GM04504 (cell line): ENCODE data around the gene EPM2A.

ENCODE experiments used
- DNase-seq: peaks from one replicate; pipeline ENCODE4 v3.0.0-alpha.2; 2012; ENCODE audit warnings: low read depth

Gene EPM2A

GRCh38 chr6:145602726-145603326 lies 132.5 kb downstream of the EPM2A start:
- no peak for DNase-seq

DNA sequence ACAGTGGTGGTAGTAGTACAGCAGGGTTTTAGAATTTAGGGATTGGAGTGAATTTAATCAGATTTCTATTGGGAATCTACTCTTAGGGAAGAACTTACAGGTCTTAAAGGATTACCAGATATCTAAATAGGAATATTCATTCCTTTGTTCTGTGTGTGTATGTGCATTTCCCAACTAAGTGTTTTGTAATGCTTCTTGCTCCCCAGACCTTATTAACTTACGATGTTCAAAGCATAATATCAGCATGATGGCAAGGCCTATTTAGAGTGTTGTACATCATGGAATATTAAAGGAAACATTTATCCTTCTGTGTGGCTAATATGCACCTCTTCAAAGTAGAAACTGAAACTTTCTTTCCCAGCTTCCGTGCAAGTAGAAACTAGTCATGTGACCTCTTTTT lies 133.9 kb downstream of the EPM2A start:
- DNase-seq, result no peak

GRCh38 chr6:145600299-145600698 lies 135.0 kb downstream of the EPM2A start:
- no peak for DNase-seq

- DNase-seq, result no peak
Observed at GRCh38 chr6:145588981-145589380, 146.3 kb downstream of the EPM2A start.

DNA sequence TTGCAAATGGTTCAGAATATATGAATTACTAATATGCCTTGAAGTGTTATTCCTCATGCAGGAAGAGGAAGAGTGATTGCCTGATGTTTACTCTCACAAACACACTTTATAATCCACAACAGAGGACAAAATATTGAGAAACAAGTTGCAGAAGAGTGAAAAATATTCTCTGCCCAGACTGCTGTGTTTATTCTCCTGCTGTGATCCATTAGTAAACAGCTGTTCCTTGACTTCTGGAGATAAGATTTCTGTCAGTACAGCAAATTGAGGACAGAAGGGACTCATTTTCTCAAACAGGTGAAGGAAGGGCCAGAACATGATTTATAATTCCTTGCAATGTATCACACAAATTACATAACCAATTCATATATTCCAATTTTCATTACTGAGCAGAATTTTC lies 148.0 kb downstream of the EPM2A start:
- no peak for DNase-seq

DNA sequence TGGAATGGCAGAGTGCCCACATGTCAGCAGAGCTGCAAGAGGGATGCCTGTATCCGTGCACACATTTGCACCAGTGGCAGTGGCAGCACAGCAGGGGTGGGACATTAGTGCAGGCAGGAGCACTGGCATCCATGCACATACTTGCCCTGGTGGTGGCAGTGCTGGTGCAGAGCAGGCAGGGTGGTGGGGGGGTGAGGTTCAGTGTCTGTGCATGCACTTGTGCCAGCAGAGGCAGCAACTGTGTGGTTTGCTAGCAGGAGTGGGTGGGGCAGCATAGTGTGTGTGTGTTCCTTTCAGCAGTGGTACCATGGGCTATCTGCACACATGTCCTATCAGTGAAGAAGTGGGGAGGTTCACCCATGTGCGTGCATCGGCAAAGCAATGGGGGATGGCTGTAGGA lies 151.6 kb downstream of the EPM2A start:
- no peak for DNase-seq
